HUES64 (cell line): ENCODE measurements around the gene S100A7.
"Not testable (repeated sequence)": the region's sequence is repeated elsewhere in the genome, so short reads cannot be mapped to it uniquely, and the experiment has no call there.

ENCODE experiments used
- H3K27ac ChIP-seq: 2 replicates; pipeline ENCODE4 v1.7.0; 2013; ENCODE audit warnings: low read depth, low read length, inconsistent platforms
- H3K27me3 ChIP-seq: 2 replicates; pipeline ENCODE4 v1.6.1; 2013; ENCODE audit warnings: mild to moderate bottlenecking, low read length; ENCODE audit not compliant: insufficient read depth
- H3K36me3 ChIP-seq: 2 replicates; pipeline ENCODE4 v1.6.1; 2013; ENCODE audit warnings: mild to moderate bottlenecking, low read length; ENCODE audit not compliant: insufficient read depth
- H3K4me1 ChIP-seq: 2 replicates; pipeline ENCODE4 v1.6.1; 2013; ENCODE audit warnings: mild to moderate bottlenecking, low read length, moderate library complexity; ENCODE audit not compliant: insufficient read depth
- H3K4me3 ChIP-seq: 2 replicates; pipeline ENCODE4 v1.5.1; 2013; ENCODE audit warnings: mild to moderate bottlenecking, low read length, moderate library complexity
- H3K9ac ChIP-seq: 2 replicates; pipeline ENCODE4 v1.6.1; 2013; ENCODE audit warnings: mild to moderate bottlenecking, low read depth, low read length
- H3K9me3 ChIP-seq: 2 replicates; pipeline ENCODE4 v1.6.1; 2013; ENCODE audit warnings: low read depth, low read length; ENCODE audit not compliant: insufficient read depth
- WGBS: fragments of 150-250, 120-280 bp; methylation state at CpG from one replicate; pipeline ENCODE4 v1.1.7; 2013; ENCODE audit warnings: missing lambda C conversion rate; 5-methylcytosine and 5-hydroxymethylcytosine counted together

The S100A7 gene

DNA sequence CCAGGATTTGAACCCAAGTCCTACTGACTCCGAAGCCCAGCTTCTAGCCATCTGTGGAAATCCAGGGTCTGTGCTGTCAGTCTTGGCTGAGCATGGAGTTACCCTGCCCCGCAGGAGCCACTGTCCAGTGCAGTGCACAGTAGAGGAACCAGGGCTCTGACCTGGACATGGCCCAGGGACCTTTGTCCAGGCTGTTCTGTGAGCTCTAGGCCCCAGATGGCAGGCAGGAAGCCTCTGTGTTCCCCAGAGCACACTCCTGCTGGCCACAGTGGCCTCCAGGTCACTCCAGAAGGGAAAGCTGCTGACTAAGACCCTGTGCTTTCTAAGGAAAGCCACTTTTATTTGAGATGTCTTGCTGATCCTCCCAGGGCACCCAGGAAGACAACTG is 30.3 kb downstream of the S100A7 start:
- Histone ChIP-seq H3K9ac (no peak overlapping the region), H3K36me3 (no peaks in the 10 kb centered on the region), H3K27me3 (0 out of 2 replicates have a peak, but pooled peaks cover 2% of the 10 kb centered on the region), H3K9me3 (no peaks in the 10 kb centered on the region), H3K4me3 (no peak overlapping the region), H3K27ac (no peak overlapping the region), H3K4me1 (no peaks in the 10 kb centered on the region)
- WGBS = 87% methylated on average over 2 of the region's 2 CpGs

DNA sequence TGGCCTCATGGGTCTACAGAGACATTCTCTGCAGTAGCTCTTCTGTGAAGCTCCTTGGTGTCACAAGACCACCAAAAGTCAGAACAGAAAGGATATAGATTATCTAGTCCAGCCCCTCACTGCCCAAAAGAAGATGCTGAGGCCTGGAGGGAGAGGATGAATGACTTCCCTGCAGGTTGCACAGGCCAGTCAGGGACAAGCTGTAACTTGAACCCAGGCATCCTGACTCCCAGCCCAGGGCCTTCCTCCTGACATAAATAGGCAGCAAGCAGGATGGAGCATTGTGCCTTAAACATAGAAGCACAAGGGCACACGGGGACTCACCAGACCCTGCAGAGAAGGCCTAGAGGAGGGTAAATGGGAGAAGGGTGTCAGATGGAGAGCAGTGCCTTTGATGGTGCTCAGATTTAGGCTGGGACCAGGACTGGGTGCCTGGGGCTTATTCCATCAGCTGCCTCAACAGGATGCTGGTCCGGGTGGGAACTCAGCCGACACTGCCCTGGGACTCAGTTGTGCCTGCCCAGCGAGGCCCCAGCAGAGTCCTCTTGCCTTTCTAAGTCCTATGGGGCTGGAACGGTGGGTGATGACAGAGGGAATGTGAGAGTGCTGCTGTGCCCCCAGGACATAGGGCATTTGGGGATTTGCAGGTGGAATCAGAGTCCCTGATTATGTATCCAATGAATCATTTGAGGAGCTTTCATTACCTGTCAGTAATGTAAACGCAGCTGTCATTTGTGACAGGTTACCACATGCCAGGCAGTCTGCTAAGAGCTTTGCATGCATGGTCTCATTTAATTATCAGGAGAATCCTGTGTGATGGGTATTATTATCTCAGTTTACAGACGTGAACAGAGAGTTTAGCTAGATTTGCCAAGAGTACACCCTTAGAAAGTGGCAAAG is 30.9 kb downstream of the S100A7 start:
- Histone ChIP-seq H3K9ac (no peak overlapping the region), H3K4me3 (no peak overlapping the region), H3K36me3 (no peaks in the 10 kb centered on the region), H3K27ac (no peak overlapping the region), H3K4me1 (no peaks in the 10 kb centered on the region), H3K9me3 (no peaks in the 10 kb centered on the region), H3K27me3 (0 out of 2 replicates have a peak, but pooled peaks cover 2% of the 10 kb centered on the region)
- WGBS = 87% methylated on average over 7 of the region's 7 CpGs

DNA sequence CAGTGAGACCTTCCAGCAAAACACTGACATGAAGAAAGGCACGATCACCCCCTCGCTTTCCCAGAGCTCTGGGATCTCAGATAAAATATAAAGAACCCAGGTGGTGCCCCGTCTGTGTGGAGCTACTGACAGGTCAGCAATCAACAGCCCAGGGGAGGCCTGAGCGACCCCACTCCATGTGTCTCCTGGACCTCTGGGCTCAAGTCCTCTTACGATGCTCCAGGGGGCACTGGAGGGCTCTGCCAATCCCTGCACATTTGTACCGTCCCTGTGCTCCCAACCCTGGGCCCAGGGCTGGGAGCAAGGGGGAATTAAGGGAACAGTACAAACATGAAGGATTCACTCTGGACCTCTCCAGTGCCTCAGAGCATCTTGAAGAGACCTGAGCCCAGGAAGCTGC is 31.7 kb downstream of the S100A7 start:
- no peaks in the 10 kb centered on the region for H3K36me3 ChIP-seq
- H3K9me3 ChIP-seq = no peaks in the 10 kb centered on the region
- peaks cover 5% of the 10 kb centered on the region; the same call in 1 of the 2 replicates for H3K27me3 ChIP-seq
- H3K27ac ChIP-seq = no peak overlapping the region
- 66% methylated on average over 6 of the region's 6 CpGs for WGBS
- no peak overlapping the region for H3K9ac ChIP-seq
- H3K4me1 ChIP-seq = no peaks in the 10 kb centered on the region
- H3K4me3 ChIP-seq = no peak overlapping the region

DNA sequence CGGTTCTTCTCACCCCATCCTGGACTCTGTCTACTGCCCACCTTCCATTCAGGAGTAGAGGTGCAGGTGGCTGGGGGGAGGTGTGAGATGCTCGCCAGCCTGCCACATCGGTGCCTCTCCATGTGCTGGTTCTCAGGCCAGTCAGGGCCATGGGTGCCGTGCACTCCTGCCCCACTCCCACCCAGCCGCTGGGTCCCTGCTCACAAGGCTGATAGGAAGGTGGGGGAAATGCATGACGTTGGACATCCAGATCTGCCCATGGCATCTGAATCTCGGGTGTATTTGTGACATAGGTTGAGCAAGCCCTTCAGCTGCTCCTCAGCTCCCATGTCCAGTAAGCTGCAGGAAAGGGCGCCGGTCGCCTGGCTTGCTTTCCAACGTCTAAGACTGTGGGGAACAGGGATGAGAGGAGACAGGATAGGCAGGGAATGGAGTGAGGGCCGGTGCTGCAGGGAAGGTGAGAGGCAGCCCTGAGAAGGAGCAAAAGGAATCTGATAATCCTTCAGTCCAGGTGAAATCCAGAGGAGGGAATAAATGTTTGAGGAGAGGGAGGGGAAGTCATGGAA is 32.3 kb downstream of the S100A7 start:
- H3K36me3 ChIP-seq = no peaks in the 10 kb centered on the region
- no peaks in the 10 kb centered on the region for H3K4me1 ChIP-seq
- peaks cover 6% of the 10 kb centered on the region; the same call in 1 of the 2 replicates for H3K27me3 ChIP-seq
- no peaks in the 10 kb centered on the region for H3K9me3 ChIP-seq
- H3K27ac ChIP-seq = no peak overlapping the region
- H3K9ac ChIP-seq = no peak overlapping the region
- no peak overlapping the region for H3K4me3 ChIP-seq
- WGBS = 85% methylated on average over 11 of the region's 12 CpGs

DNA sequence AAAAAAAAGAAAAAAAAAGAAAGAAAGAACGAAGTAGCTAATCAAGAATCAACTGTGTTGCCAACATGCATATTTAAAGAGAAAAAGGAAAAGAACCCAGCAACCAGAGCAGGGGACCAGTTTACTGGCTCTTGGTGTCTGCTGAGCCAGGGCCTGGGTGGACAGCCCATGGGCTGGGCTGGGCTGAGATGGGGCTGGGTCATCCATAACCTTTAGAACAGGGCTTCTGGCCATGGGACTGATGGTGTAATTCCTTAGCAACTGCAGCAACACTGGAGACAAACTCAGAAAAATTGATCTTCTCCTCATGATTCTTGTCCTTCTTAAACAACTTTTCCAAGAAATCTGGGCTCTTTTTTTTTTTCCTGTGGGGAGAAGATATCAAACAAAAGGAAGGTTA is 33.6 kb downstream of the S100A7 start:
- H3K4me3 ChIP-seq = no peak overlapping the region
- WGBS = 61% methylated on average over 1 of the region's 1 CpG
- H3K9ac ChIP-seq = no peak overlapping the region
- no peak overlapping the region for H3K27ac ChIP-seq
- no peaks in the 10 kb centered on the region for H3K9me3 ChIP-seq
- H3K36me3 ChIP-seq = no peaks in the 10 kb centered on the region
- peaks cover 6% of the 10 kb centered on the region; the same call in 1 of the 2 replicates for H3K27me3 ChIP-seq
- no peaks in the 10 kb centered on the region for H3K4me1 ChIP-seq

DNA sequence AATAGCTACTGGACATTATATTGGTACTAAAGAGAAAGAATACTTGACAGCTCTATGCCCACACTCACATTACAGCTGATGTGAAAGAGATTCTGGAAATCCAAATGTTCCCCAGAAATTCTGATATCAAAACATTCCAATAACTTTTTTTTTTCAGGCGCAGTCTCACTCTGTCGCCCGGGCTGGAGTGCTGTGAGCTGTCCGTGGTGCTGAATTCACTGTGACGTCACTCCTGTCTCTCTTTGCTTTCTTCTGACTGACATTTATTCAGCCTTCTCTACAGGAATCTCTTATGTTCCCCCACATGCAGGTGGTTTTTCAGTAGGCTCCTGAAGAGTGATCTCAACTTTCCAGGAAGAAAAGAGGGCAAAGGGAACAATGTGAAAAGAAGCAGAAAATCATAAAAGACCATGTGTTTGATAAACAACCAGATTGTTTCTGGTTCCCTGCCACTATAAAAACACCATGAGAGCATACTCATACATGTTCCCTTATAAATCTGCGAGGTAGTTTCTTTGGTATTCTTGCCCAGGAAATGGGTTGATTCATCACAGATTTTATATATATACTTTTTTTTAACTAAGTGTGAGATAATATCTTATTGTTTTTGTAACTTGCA is 37.9 kb downstream of the S100A7 start:
- Histone ChIP-seq H3K27me3 (peaks cover 6% of the 10 kb centered on the region; the same call in 1 of the 2 replicates), H3K9ac (no peak overlapping the region), H3K36me3 (no peaks in the 10 kb centered on the region), H3K4me3 (no peak overlapping the region), H3K27ac (no peak overlapping the region), H3K4me1 (no peaks in the 10 kb centered on the region), H3K9me3 (no peaks in the 10 kb centered on the region)
- WGBS = 5% methylated on average over 5 of the region's 6 CpGs

DNA sequence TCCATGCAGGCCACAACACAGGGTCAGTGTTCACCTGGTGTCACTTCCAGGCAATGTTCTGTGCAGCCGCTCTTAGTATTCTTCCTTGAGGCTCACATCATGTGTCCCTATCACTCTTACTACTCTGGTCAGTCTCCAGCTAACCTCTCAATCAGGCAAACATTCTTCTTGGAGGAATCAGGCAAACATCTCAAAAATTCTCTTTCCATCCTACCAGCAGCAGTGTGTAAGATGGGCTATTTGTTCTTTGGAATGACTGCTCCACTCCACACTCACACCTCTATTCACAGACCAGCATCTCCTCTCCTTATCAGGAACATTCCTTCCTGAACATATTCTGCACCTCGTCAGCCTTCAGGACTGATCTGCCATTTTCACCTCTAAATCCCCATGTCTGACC is 40.1 kb downstream of the S100A7 start:
- H3K9ac ChIP-seq = no peak overlapping the region
- no peak overlapping the region for H3K4me3 ChIP-seq
- 75% methylated on average over 2 of the region's 2 CpGs for WGBS
- peaks cover 4% of the 10 kb centered on the region; the same call in 1 of the 2 replicates for H3K27me3 ChIP-seq
- H3K4me1 ChIP-seq = no peaks in the 10 kb centered on the region
- H3K9me3 ChIP-seq = no peaks in the 10 kb centered on the region
- no peak overlapping the region for H3K27ac ChIP-seq
- H3K36me3 ChIP-seq = no peaks in the 10 kb centered on the region

DNA sequence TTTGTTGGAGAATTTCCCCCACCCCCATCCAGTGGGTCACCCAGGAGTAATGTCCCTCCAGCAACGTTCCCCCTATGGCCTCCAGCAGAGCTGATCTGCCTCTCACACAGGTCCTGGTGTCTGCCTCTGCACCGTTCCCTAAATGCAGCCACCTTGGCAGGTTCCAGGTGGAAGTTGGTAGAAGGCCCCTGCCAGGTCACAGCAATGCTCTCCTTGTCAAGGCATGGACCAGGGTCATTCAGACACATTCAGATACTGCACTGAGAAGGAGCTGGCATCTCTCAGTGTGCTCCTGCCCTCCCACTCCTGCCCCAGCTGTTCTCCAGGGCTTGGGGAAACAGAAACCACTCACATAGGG is 41.0 kb downstream of the S100A7 start:
- not testable (repeated sequence) for H3K27ac ChIP-seq, H3K9me3 ChIP-seq, H3K4me1 ChIP-seq, H3K4me3 ChIP-seq, H3K9ac ChIP-seq, H3K27me3 ChIP-seq, H3K36me3 ChIP-seq
- 56% methylated on average over 2 of the region's 2 CpGs for WGBS

DNA sequence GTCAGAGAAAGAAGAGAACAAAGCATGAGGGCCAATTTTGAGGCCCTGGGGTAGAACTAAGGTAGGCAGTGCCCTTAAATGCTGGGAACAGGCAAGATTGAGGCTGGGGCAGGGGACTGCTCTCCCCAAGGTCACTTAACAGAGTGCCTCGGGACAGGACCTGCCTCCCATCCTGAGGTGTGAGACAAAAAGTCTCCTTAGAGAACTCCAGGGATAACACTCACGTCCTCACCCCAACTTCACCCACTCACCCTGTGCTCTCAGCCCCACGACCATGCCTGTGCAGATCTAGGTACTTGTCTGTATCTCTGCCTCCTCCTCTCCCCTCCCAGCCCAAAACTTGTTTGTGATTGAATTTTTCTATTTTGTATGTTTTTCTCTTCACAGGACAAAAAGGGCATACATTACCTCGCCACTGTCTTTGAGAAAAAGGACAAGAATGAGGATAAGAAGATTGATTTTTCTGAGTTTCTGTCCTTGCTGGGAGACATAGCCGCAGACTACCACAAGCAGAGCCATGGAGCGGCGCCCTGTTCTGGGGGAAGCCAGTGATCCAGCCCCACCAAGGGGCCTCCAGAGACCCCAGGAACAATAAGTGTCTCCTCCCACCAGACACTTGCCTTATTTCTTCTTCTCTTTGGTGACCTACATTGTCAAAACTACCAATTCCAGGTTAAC is 41.6 kb downstream of the S100A7 start:
- H3K4me3 ChIP-seq, H3K4me1 ChIP-seq, H3K27ac ChIP-seq, H3K9ac ChIP-seq, H3K36me3 ChIP-seq, H3K27me3 ChIP-seq, H3K9me3 ChIP-seq: not testable (repeated sequence)
- 78% methylated on average over 7 of the region's 7 CpGs for WGBS

DNA sequence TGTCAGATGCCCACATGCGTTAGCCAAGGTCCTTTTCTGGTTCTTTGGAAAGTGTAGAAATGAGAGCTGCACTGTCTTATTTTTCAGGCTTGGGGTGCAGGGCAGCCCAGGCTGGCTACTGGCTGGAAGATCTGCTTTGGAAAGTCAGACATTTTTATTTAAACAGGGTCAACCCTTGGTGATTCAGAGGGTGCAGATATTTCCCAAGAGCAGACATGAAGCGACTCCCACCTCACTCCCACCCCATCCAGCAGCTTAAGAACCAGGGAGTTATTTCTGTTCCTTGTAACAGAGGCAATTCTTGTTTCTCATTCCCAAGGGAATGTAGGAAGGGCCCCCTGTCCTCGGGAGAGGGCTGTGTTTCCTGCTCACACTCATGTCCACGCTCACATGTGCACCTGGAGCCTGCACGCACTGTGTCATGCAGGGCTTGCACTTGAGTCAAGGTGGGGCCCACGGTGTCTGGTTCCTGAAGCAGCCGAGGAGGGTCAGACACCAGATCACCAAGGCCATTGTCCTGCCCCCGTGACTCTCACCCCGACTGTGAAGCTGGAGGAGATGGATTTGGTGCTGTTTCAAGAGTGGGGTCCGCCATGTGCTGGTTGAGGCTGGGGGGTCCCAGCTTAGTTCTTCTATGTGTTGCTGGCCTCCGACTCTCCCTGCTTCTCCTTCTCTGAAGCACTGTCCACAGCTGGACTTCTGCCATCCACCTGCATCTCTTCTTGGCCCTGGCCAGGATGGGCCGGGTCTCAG is 43.1 kb downstream of the S100A7 start:
- 85% methylated on average over 12 of the region's 12 CpGs for WGBS
- no peak overlapping the region for H3K27ac ChIP-seq
- no peaks in the 10 kb centered on the region; the same call in 1 of the 2 replicates for H3K27me3 ChIP-seq
- H3K4me3 ChIP-seq = no peak overlapping the region
- no peaks in the 10 kb centered on the region for H3K4me1 ChIP-seq
- no peaks in the 10 kb centered on the region for H3K9me3 ChIP-seq
- no peaks in the 10 kb centered on the region for H3K36me3 ChIP-seq
- no peak overlapping the region for H3K9ac ChIP-seq
